HG03432 (cell line): ENCODE results near the gene RPL36A.
A peak's percentile ranks its signal among the peaks of the same experiment; 100 is the strongest.

Source experiments
- ATAC-seq: cut with Tn5 transposase; IDR thresholded peaks from one replicate; pipeline ENCODE4 v1.9.1; 2021; ENCODE audit warnings: mild to moderate bottlenecking, moderate library complexity; ENCODE audit not compliant: unreplicated experiment

RPL36A gene

DNA sequence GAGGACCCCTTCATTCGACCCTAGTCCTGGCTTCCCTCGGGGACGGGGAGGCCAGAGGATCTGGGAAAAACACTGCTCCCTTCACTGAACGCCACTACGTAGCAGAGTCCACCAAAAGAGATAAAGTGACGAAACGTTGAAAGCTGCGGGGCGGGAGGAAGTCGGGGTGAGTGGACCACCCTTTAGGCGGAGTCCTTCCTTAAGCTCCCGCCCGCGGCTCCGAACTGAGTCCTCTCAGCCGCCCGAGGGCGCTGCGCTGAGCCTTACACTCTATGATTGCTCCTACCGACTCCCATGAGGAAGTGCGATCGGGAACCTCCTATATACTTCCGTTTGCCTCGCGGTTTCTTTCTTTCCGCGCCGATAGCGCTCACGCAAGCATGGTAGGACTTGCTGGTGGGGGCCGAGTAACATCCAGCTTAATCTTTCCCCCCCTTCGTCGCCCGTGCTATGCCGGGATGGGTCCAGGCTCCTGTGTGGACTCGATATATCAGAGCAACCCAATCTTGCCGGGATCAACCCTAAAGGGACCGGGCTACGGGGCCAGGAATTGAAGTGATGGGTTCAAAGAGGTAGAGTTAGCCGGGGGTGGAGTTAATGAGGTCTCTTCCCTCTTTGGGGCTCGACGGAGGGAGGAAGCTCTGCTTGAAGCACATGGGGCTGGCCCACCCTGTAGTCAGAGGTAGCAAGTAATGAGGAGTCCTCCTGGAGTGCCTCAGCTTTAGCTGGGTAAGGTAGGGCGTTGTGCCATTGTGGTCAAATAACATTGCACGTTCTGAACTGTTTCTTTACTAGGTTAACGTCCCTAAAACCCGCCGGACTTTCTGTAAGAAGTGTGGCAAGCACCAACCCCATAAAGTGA, at the start of gene RPL36A:
TSS of gene RPL36A (plus strand) at position 348 of the 862 bp plus-strand sequence. CDS start at position 381, 33 bp downstream.
- ATAC-seq: peak; percentile 87

DNA sequence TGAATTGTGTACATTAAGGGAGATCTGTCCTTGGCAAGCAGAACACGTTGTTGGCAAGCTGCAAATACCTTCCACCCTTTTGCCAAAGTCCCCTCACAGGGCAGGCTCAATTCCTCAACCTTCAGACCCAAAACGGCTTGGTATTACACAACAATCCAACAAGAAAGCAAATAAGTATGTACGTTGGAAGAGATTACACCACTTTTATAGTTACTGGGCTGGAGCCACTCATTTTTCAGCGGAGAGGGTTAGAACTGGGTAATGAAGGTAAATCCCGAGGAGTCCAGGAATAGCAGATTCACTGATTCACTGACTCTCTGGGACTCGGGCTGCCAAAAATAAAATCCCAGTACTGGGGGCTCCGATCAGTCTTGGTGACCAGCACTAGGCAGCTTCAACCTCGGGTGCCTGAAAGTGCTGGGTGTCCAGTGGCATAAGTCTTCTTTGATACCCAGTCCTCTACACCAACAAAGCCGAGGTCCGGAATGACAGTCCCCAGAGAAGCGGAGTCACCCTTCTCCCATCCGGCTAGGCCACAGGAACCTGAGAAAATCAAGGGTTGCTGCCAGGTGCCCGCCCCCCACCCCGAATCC, 42.9 kb upstream of the RPL36A start:
- peak; percentile 6 for ATAC-seq

DNA sequence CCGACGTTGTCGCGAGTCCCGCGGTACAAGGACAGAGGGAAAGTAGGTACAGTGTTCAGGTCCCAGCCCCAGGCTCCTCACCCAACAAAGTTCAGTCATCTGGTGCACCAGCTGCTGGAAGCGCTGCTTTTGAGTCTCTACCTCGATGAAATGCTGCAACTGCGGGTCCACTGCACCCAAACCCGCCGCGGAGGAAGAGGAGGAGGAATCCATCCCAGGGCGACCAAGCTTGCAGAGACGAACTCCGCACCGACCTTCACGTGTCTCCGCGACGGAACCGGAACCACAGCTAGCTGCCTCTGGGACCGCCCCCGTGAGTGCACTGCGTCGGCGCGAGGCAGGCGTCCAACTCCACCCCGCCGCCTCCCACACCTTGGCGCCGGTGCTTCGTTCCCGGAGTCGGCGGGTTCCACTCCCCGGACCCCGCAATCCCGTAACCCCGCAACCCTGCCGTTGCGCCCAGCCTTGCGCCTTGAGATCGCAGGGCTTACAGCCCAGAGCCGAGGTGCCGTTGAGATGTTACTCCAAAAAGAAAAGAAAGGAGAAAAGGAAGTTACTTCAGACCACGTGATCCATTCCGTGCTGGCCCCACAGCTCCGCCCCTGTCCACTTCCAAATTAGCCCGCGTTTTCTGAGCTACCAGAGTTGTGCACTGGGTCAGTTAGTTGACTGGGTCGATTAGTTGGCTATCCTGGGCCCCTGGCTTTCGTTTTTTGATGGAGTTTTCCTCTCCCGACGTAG, 42.2 kb upstream of the RPL36A start, which contains the start of gene TIMM8A:
TSS of gene TIMM8A (minus strand) at position 291 of the 741 bp plus-strand sequence. CDS start at position 213, 78 bp downstream.
- peak; percentile 99 for ATAC-seq

DNA sequence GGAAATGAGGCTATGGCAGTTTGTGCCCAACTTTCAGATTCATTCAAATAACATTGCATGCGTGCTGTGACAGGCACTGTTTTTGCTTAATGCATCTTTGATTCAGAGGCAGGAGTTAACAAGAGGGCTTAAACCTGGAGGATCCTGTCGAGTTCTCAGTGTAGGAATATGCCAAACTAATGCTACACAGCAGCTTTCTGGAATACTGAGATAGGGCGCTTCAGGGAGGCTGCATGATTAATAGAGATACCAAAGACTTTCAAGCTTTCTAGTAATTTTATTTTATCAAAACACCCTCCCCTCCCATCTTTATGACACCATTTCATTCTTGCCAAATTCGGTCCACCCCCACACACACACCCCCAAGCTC, 41.6 kb upstream of the RPL36A start:
- no peak for ATAC-seq

DNA sequence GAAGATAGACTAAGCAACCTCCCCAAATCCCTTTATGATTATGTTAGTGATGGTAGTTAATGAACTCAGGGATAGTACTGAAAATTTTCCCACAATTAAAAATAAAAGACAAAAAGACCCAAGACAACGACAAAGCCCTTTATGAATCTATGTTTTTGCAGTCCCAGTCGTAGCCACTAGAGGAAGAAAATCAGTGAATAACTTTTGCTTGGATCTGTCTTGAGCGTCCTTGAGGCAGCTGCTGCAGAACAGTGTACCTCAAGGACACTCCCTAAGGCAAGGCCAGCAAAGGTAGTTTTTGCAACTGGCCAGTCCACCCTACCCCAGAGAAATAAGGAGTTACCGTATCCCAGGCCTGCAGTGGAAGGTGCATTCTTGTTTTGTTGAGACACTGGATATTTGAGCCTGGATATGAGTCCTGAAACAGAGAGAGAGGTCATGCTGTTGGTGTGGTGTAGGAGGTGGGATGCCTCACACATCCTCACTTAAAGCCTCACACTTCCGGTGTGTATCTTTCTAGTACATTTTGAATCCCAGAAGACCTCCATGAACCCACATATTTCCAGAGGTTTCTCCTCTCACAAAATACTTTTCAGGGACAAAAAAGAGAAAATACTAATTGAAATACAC, 33.5 kb upstream of the RPL36A start:
- no peak for ATAC-seq

DNA sequence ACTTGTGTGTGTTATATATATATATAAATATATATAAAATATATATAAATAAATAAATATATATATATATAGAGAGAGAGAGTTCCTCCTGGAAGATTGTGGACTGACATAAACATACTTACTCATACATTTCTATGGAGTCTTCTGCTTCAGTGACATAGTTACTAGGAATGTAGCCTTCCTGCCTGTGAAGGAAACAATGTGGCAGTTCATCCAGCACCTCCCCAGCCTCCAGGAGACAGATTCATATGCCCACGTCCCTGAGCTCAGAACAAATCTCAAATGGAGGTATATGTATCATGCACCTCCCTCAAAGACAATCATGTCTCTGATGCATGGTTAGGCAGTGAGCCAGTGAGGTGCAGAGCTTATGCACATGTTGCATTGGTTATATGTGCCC, 30.8 kb upstream of the RPL36A start:
- ATAC-seq: no peak

DNA sequence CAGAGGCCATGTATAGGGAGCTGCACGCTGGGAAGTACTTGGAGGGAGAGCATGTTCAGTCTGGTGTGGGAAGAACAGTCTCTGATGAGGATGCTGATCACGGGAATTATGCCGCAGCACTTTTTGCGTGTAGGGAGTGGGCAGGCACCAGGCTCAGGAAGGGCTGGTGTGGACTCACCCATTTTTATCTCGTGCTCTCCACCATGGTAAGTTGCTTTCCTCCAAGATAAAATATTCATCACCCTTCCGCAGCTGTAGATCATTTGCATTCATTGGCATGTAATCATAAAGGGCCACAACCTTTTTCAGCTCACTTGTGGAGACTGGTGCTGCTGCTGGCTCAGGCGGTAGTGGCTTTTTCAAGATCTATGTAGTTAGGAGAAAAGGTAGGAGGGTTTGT, 30.4 kb upstream of the RPL36A start:
- ATAC-seq: no peak

DNA sequence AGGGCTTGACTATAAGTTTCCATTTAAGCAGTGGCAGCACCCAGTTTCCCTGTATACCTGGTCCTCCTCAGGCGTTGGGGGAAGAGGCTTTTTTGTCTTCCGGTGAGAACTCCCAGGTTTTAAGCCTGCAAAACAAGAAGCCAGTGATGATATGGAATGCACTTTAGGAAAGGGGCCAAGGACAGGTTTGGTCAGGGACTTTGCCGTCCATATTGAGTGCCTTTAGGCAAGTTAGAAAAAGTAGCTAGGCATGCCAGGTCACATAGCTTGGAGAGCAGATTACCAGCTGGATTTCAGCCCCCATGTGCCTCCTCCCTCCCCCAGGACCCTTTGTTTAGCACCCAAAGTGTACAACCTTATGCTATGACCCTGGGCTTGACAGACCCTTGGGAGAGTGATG, 28.7 kb upstream of the RPL36A start:
- no peak for ATAC-seq

DNA sequence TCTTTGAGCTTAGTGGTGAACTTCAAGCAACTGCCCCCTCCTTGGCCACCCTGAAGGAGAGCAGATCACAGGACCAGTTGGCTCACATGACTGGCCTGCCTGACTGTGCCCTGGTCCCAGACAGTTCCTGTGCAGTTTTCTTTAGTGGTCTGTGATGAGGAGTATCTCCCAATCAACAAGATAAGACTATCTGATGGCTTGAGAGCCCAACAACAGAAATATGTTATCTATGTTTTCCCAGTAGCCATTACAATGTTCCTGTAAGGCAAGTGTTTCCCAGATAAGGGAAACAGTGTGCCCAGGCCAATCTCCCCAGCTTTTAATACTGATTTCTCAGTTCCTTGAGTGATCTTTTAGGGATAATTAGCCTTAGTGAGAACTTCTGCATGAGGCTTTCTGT, 28.1 kb upstream of the RPL36A start:
- no peak for ATAC-seq

DNA sequence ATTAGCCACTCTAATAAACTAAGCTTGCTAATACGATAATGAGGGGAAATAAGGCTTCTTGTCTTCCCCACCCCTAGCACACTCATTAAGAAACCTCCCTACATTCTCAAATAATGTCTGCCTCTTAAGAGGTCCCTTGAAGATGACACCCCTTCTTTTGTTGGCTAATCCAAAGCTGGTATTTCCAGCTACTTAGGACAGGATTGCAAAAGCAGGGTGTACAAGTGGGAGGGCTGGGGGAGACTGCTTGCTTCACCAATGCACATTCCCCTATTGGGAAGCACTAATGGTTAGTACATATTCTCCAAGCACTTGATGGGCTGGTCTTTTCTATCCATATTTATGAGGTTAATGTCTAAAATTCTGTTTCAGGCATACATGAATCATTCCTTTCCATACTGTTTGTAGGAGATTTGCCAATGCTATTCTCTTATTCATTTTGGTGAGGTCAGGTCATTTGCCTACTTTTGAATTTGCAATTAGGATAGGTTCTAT, 25.5 kb upstream of the RPL36A start:
- no peak for ATAC-seq

DNA sequence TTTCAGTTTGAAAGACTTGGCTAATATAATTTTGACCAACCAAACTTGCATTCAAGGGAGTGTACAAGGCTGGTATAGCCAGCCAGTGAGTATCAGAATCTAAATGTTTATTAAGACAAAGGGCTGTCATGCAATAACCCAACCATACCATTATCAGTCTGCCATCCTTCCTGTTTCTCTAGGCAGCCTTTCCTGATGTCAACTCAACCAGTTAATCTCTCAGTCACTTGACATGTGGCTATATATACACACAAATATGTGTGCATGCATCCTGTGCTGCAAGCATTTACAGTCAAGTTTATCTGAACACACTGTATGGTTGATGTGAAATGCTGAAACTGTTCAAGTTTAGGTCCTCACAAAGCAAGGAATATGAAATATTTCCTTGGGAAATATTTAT, 22.0 kb upstream of the RPL36A start:
- no peak for ATAC-seq

DNA sequence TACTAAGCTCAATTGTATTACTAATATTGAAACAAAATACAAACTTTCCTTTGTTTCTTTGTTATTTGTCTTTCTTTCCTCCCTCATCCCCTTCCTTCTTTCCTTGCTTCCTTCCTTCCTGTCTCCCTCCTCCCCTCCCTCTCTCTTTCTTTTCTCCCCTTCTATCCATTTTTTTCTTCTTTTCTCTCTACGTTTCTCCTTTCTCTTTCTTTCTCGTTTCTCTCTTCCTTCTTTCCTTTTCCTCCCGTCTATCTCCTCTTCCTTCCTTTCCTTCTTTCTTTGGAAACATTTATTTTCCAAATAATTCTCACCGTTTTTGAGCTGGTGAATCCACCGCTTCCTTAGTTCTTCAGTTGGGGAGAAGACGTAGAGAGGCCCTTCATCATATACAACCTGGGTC, 21.1 kb upstream of the RPL36A start:
- ATAC-seq: no peak

DNA sequence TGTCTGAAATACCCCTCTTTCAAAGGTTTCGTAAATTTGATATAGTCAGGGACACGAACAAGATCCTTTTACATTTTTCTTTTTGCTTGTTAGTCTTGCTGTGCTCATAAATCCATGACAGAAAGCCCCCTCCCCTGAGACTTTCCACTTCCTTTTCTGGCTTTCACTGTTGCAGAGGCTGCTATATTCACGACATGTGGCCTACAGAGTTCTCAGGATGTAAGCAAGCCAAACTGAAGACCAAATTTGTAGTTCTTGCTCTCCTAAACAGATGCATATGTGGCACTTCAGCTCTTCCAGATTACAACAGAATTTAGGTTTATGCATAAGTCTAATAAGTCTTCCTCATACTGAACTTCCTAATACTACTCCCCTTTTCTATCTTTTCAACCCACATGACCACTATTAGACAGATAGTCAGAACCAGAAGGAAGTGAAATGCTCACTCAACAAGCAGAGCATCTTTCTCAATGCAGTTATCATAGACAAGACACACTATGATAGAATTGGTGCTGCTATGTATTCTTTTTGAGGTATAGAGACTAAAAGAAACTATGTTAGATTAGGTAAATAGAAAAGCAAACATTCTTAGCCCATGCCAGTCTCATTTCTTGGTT, 19.8 kb upstream of the RPL36A start:
- peak; percentile 84 for ATAC-seq

DNA sequence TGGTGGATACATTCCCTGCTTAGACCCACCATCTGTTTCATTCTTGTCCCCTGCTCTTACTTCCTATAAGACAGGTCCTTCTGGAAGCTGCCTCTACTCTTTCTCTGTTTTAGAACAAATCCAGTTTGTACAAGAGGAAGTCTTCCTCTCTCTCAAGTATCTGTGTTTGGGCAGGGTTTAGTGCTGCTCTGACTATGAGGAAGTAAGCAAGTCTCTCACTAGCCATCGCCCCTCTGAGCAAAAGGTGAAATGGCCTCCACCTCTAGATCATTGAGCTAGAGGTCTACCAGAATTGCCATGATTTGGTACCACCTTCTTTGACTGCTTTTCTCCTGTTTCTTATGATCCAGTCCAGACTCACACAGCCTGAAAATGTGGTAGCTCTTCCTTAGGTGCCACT, 13.3 kb upstream of the RPL36A start:
- no peak for ATAC-seq

DNA sequence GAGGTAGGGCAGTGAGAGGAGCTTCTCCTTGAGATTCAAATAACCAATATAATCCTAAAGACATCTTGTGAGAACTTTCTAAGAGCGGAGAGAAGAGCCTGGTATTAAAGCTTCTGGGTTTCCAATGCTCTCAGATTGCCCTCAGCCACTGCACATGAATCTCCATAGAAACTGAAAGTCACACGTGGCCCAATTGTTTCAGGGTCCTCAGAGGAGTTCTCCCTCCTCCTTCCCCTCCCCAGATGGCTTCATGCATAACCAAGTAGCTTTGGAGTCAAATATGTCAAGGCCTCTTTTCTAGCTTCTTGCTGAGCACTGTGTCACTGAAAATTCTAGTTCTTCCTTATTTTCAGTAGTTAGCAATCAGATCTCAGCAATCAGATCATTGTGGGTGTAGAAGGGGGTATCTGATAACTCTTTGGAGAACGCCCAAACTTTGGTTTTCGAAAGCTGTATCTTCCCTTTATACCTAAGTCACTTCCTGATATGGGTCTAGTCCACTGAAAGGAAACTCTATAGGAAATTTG, 7.1 kb upstream of the RPL36A start:
- peak; percentile 73 for ATAC-seq

DNA sequence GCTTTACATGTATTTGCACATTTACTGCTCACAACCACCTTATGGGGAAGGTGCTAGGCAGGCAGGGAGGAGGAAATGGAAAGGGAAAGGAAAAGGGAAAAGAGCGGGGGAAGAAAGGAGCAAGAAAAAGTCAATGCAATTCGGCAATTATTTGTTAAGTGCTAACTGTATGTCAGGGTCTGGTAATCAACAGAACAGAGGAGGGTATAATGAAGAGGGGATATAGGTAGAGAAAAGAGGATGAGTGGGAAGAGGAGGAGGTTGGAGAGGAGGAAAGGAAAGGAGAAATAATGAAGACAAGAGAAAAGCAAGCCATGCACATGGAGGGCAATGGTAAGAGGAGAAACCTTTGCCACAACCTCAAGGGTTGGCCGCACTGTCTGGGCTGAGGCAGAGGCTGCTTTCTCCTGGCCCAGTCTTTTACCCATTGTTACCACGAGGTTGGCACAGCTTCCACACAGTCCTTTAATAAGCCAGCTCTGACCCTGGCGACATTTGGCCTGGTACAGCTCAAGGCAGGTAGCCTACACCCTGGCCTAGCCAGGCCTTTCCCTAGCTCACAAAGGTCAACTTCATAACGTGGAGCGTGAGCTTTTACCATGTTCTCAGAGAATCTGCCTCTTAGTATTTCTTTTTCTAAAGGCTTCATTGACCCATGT, 5.7 kb upstream of the RPL36A start:
- ATAC-seq: no peak

DNA sequence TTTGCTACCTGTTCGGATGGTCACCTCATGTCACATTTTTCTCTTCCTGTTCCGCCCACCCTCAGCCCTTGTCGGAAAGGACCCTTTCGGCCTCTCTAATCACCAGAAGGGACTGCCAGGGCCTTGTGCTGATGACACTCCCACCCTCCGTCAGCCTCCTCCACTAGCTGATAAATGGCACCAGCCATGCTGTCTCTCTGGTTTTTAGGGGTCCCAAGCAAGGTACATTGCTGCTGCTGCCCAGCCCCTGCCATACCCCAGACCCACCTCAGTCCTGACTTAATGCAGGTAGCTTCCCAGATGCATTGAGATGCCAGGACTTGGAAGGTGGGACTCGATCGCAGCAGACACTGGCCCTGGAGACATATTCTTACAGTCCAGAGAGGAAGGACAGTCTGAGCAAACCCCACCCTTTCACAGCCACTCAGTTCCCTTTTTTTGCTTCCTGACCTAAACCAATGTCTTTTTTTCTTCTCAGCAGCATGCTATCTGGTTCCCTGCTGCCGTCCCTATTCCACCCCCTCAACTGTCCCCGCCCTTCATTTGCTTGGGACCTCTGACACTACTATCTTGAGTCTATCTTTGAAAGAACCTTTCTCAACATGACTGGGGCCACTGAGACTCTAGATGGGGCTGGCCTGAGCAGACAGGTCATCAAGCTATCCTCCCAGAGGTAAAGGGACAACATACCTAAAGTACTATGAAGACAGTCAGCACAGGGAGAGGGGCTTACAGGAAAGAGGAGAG, 4.8 kb upstream of the RPL36A start, which contains the start of gene BTK:
TSS of gene BTK (minus strand) at position 397 of the 747 bp plus-strand sequence. CDS start 10,907 bp downstream, outside the sequence.
- peak; percentile 73 for ATAC-seq

DNA sequence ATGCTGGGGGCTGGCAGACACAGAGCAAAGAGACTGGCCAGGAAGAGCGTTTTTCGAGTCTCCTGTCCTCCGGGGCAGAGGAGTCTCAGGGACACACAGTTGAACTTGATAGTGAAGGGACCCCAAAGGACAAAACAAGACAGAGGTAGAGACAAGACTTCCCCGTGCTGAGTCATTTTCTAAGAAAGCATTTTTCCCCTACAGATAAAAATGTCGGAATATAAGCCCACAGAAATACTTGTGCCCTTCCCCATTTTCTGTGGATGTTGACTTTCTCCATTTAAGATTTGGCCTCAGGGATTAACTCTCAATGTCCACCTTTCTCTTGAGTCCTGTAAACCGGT, 4.3 kb upstream of the RPL36A start:
- ATAC-seq: no peak

DNA sequence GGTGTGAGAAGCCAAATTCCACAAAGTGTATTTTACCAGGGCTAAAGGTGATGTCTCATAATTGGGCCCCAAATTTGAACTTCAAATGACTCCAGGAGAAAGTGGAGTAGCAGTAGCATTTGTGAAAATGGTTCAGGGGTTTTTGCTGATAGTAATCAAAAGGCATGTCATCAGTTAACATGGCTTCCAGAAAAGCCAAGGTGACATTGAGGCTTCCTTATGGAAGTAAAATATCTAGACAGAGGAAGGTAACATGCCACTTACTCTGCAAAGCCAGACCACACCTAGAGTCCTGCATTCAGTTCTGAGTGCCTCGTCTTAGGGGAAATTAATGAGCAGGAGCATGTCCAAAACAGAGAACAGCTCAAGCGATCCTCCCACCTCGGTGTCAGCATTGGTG, 2.2 kb upstream of the RPL36A start:
- no peak for ATAC-seq
